Stimulated activated CD8-positive, alpha-beta memory T cell treated with anti-CD3 and anti-CD28 coated beads, Interleukin-7, amount 100 ng/mL, for 4 hours (primary cell): ENCODE measurements around the gene CTDSP1.
A peak's percentile ranks its signal among the peaks of the same experiment; 100 is the strongest.

Experiments used
- DNase-seq, 2 donors: peaks; one replicate each; pipeline ENCODE4 v3.0.0-alpha.2; 2020; ENCODE audit warnings: low read depth in 2 of 2

The CTDSP1 gene

GRCh38 chr2:218383892-218384519, 15.7 kb upstream of the CTDSP1 start:
- DNase-seq, result no peak

GRCh38 chr2:218384975-218385374, 14.7 kb upstream of the CTDSP1 start:
- no peak for DNase-seq

GRCh38 chr2:218386505-218387368, 12.9 kb upstream of the CTDSP1 start:
- DNase-seq, result no peak

- DNase-seq, result no peak
Observed at GRCh38 chr2:218387369-218388194, 12.1 kb upstream of the CTDSP1 start.

GRCh38 chr2:218389333-218390150, 10.1 kb upstream of the CTDSP1 start:
- no peak for DNase-seq

GRCh38 chr2:218391202-218391601, 8.5 kb upstream of the CTDSP1 start:
- no peak for DNase-seq

GRCh38 chr2:218392459-218392858, 7.2 kb upstream of the CTDSP1 start:
- no peak for DNase-seq

- DNase-seq, result no peak
Observed at GRCh38 chr2:218392891-218393462, 6.7 kb upstream of the CTDSP1 start.

- DNase-seq, result no peak
Observed at GRCh38 chr2:218393750-218394290, 5.8 kb upstream of the CTDSP1 start.

GRCh38 chr2:218394298-218395089, 5.2 kb upstream of the CTDSP1 start:
- DNase-seq, result no peak

GRCh38 chr2:218395090-218395444, 4.6 kb upstream of the CTDSP1 start:
- DNase-seq, result no peak

GRCh38 chr2:218395456-218395825, 4.2 kb upstream of the CTDSP1 start:
- DNase-seq, result no peak

- peak; percentile 90 to 93 for DNase-seq
Observed at GRCh38 chr2:218395826-218396687, 3.6 kb upstream of the CTDSP1 start.

- DNase-seq, result peak in 1 of 2 donors; percentile 63
Observed at GRCh38 chr2:218396688-218397462, 2.8 kb upstream of the CTDSP1 start.

GRCh38 chr2:218397463-218397819, 2.2 kb upstream of the CTDSP1 start:
- DNase-seq, result no peak

GRCh38 chr2:218397820-218398436, 1.7 kb upstream of the CTDSP1 start:
- peak in 1 of 2 donors; percentile 42 for DNase-seq

GRCh38 chr2:218398437-218399390, 954 bp upstream of the CTDSP1 start:
- DNase-seq, result peak in 1 of 2 donors; percentile 68
